Stomach (tissue), 9 donors: ENCODE results near the gene SPHKAP. TPM values are rescaled to one million over a fixed set of nuclear protein-coding genes. Genes with fewer than 3 reads are reported as not detected.

ENCODE experiments used
- DNase-seq, 2 donors: peaks; one replicate each; pipeline versions ENCODE4 v3.0.0 to v3.0.0-alpha.2; 2013 to 2019
- H3K27ac ChIP-seq, 5 donors: fragments of 200-600 bp in 4 of 5; sonication (generic) in 4 of 5; one replicate each; pipeline ENCODE4 v1.5.1; 2013 to 2019; ENCODE audit warnings: mild to moderate bottlenecking in 1 of 5, moderate library complexity in 1 of 5
- H3K27me3 ChIP-seq, 3 donors: fragments of 200-600 bp; sonication (generic); one replicate each; pipeline ENCODE4 v1.5.1; 2017 to 2019; ENCODE audit warnings: mixed run types in 1 of 3
- H3K36me3 ChIP-seq, 4 donors: fragments of 200-600 bp; sonication (generic); 1 replicate in 3 of 4; 2 replicates in 1 of 4; pipeline ENCODE4 v1.5.1; 2016 to 2019
- H3K4me1 ChIP-seq, 4 donors: fragments of 200-600 bp; sonication (generic); one replicate each; pipeline ENCODE4 v1.5.1; 2016 to 2019
- H3K4me3 ChIP-seq, 4 donors: fragments of 200-600 bp; sonication (generic) in 3 of 4; one replicate each; pipeline ENCODE4 v1.5.1; 2016 to 2019; ENCODE audit warnings: mild to moderate bottlenecking in 1 of 4
- H3K9me3 ChIP-seq, 4 donors: fragments of 200-600 bp; sonication (generic); one replicate each; pipeline ENCODE4 v1.5.1; 2016 to 2019
- CTCF ChIP-seq, 7 experiments: fragments of 450-650 bp in 4 of 7; fragments of 200-600 bp in 3 of 7; sonication (generic) in 3 of 7; IDR thresholded peaks; one replicate each; pipeline ENCODE4 v1.5.1; 2016 to 2019; ENCODE audit warnings: antibody characterized with exemption in 7 of 7, control low read depth in 2 of 7, mild to moderate bottlenecking in 1 of 7
- EP300 ChIP-seq: sonication (generic); formaldehyde crosslinking; IDR thresholded peaks from one replicate; pipeline ENCODE4 v1.6.1; 2017; ENCODE audit warnings: antibody characterized with exemption
- POLR2A ChIP-seq, 4 donors: fragments of 450-650 bp; IDR thresholded peaks; one replicate each; pipeline ENCODE4 v1.6.1; 2016; ENCODE audit warnings: antibody characterized with exemption in 4 of 4, control low read depth in 2 of 4, mild to moderate bottlenecking in 1 of 4, moderate library complexity in 1 of 4
- POLR2AphosphoS5 ChIP-seq, 3 donors: sonication (generic); formaldehyde crosslinking; IDR thresholded peaks; one replicate each; pipeline ENCODE4 v1.6.1; 2016; ENCODE audit warnings: antibody characterized with exemption in 3 of 3
- WGBS, 5 donors: extraction: QIAGEN DNeasy Blood & Tissue Kit in 3 of 5; methylation state at CpG; one replicate each; pipeline versions ENCODE4 v1.1.5 to v1.1.7; 2013 to 2018; 5-methylcytosine and 5-hydroxymethylcytosine counted together
- intact Hi-C: fragments of 100-400 bp; cut with DNase I; formaldehyde crosslinking; loops from one replicate; pipeline ENCODE4 v1.15.1; 2023; ENCODE audit warnings: low total_unique reads
- polyA plus RNA-seq, 3 donors: library from polyadenylated mRNA; stranded (reverse); fragments of 200-250 nt; gene quantifications; one replicate each; pipeline ENCODE4 v1.2.3, GENCODE V29; 2013
- total RNA-seq, 5 donors: library from RNA; depleted of rRNA; stranded (reverse); fragments of >200 nt; gene quantifications; one replicate each; pipeline versions ENCODE4 v1.1.0 to v1.2.3, GENCODE V29; 2014 to 2016
- donor health status: healthy with polysubstance abuse.
- donor health status: Bipolar disorder and iron deficiency.
- donor health status: healthy.

Gene SPHKAP
- total and polyA plus RNA-seq, 8 donors: 0.03 to 2.2 TPM; not detected in 6

GRCh38 chr2:228067309-228067708 is 114.2 kb downstream of the SPHKAP start:
- H3K27me3 ChIP-seq: peaks cover 0 to 9% (median 0%) of the 10 kb centered on the region in 3 donors
- H3K36me3 ChIP-seq: no peaks in the 10 kb centered on the region
- no peaks in the 10 kb centered on the region for H3K9me3 ChIP-seq
- TF ChIP-seq POLR2AphosphoS5 (IDR thresholded peaks at IDR 0.05) (no peak), CTCF (IDR thresholded peaks at IDR 0.05) (no peak), POLR2A (IDR thresholded peaks at IDR 0.05) (no peak), EP300 (no peak)
- H3K4me1 ChIP-seq: no peaks in the 10 kb centered on the region
- no peak overlapping the region for H3K4me3 ChIP-seq
- H3K27ac ChIP-seq: no peak overlapping the region
- intact Hi-C loops: no loop called here
- DNase-seq: no peak
- 33 to 69% (median 53%) methylated on average over 1 of the region's 1 CpG for whole genome bisulfite sequencing, 5 donors

GRCh38 chr2:228066126-228066798 is 115.2 kb downstream of the SPHKAP start:
- Histone ChIP-seq H3K9me3 (no peaks in the 10 kb centered on the region), H3K4me3 (no peak overlapping the region), H3K27ac (no peak overlapping the region), H3K27me3 (peaks cover 0 to 9% (median 0%) of the 10 kb centered on the region in 3 donors), H3K36me3 (no peaks in the 10 kb centered on the region), H3K4me1 (no peaks in the 10 kb centered on the region)
- no peak for DNase-seq
- TF ChIP-seq CTCF (IDR thresholded peaks at IDR 0.05) (no peak), POLR2AphosphoS5 (IDR thresholded peaks at IDR 0.05) (no peak)
- intact Hi-C loops: no loop called here
- 42 to 63% (median 58%) methylated on average over 5 of the region's 5 CpGs for WGBS, 5 donors

GRCh38 chr2:228065686-228066085 is 115.8 kb downstream of the SPHKAP start:
- Histone ChIP-seq H3K4me3 (no peak overlapping the region), H3K27ac (no peak overlapping the region), H3K4me1 (no peaks in the 10 kb centered on the region), H3K27me3 (peaks cover 0 to 9% (median 0%) of the 10 kb centered on the region in 3 donors), H3K9me3 (no peaks in the 10 kb centered on the region), H3K36me3 (no peaks in the 10 kb centered on the region)
- TF ChIP-seq CTCF (IDR thresholded peaks at IDR 0.05) (no peak), POLR2AphosphoS5 (IDR thresholded peaks at IDR 0.05) (no peak), EP300 (no peak), POLR2A (IDR thresholded peaks at IDR 0.05) (no peak)
- WGBS, 5 donors: 56 to 71% (median 63%) methylated on average over 2 of the region's 2 CpGs
- intact Hi-C loops: no loop called here
- DNase-seq: no peak

GRCh38 chr2:228064796-228065315 is 116.6 kb downstream of the SPHKAP start:
- no peak for TF ChIP-seq EP300
- TF ChIP-seq CTCF (IDR thresholded peaks at IDR 0.05): no peak
- no peak for TF ChIP-seq POLR2A (IDR thresholded peaks at IDR 0.05)
- TF ChIP-seq POLR2AphosphoS5 (IDR thresholded peaks at IDR 0.05): no peak
- H3K27ac ChIP-seq: no peak overlapping the region
- intact Hi-C loops: no loop called here
- peaks cover 0 to 9% (median 0%) of the 10 kb centered on the region in 3 donors for H3K27me3 ChIP-seq
- no peaks in the 10 kb centered on the region for H3K9me3 ChIP-seq
- no peak for DNase-seq
- H3K4me1 ChIP-seq: no peaks in the 10 kb centered on the region
- no peaks in the 10 kb centered on the region for H3K36me3 ChIP-seq
- H3K4me3 ChIP-seq: no peak overlapping the region
